Activated CD8-positive, alpha-beta memory T cell treated with anti-CD3 and anti-CD28 coated beads, Interleukin-2, amount 10 ng/mL, durations not matched to agents 7 days and 5 days (primary cell): ENCODE data around the gene PRKCI. TPM values are rescaled to one million over a fixed set of nuclear protein-coding genes. Genes with fewer than 3 reads are reported as not detected.
"Not testable (repeated sequence)": the region's sequence is repeated elsewhere in the genome, so short reads cannot be mapped to it uniquely, and the experiment has no call there.

Source experiments
- ATAC-seq: fragments of 150-1000 bp; cut with Tn5 transposase; one replicate; pipeline ENCODE4 v1.10.0; 2021; ENCODE audit warnings: moderate library complexity
- CTCF ChIA-PET: fragments of 350-600 bp; sonication (Branson Sonifier 250); formaldehyde crosslinking; loops from one replicate; lab custom pipeline; 2021; ENCODE audit warnings: antibody characterized with exemption; lab: Charles Lee
- DNase-seq: peaks from one replicate; pipeline ENCODE4 v3.0.0-alpha.2; 2020
- H3K27ac Mint-ChIP-seq: one replicate; pipeline ENCODE4 v1.8.0; 2021; ENCODE audit warnings: mild to moderate bottlenecking, mixed read lengths
- H3K27me3 Mint-ChIP-seq: one replicate; pipeline ENCODE4 v1.8.0; 2021; ENCODE audit warnings: mixed read lengths
- H3K36me3 Mint-ChIP-seq: one replicate; pipeline ENCODE4 v1.8.0; 2021; ENCODE audit warnings: mild to moderate bottlenecking, mixed read lengths
- H3K4me1 Mint-ChIP-seq: one replicate; pipeline ENCODE4 v1.8.0; 2021; ENCODE audit warnings: mixed read lengths
- H3K4me3 Mint-ChIP-seq: one replicate; pipeline ENCODE4 v1.8.0; 2021; ENCODE audit warnings: mild to moderate bottlenecking, moderate library complexity, mixed read lengths
- H3K9me3 Mint-ChIP-seq: one replicate; pipeline ENCODE4 v1.8.0; 2022; ENCODE audit warnings: low read depth, mixed read lengths
- total RNA-seq, 2 experiments: library from RNA; stranded (reverse); gene quantifications; one replicate each; pipeline ENCODE4 v1.2.3, GENCODE V29; 2021

PRKCI gene
- total RNA-seq, 2 experiments from 2014 or later, result 13.3 to 16.4 TPM

DNA sequence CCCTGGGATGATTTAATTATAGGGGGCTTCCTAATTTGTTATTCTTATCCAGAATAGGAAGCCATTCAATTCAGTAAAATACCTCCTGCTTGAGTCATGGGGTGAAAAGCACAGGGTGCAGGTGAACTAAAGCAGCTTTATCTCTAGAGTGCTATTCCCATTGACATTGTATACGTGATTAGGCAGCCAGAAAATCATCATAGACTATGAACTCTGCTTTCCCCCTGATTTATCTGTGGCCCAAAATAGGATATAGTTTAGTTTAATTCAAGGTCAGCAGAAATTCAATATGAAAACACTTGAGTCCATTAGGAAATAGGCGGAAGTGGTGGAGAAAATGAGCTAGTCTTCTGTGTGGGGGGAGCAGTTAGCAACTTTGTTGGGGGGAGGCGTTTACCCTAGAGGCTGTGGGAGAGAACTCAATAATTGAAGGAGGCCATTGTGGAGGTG, 18.2 kb upstream of the PRKCI start:
- Mint-ChIP-seq H3K27me3 (peaks cover 24% of the 10 kb centered on the region), H3K27ac (no peak overlapping the region), H3K4me3 (no peak overlapping the region), H3K36me3 (no peaks in the 10 kb centered on the region), H3K9me3 (no peaks in the 10 kb centered on the region), H3K4me1 (peaks cover 3% of the 10 kb centered on the region)
- no peak for DNase-seq
- ATAC-seq, result no peak
- CTCF ChIA-PET, result interaction anchor here (0.6 kb wide), 1 partner anchor 156 kb away, joined by 3 read pairs; no protein-coding TSS in a partner anchor

DNA sequence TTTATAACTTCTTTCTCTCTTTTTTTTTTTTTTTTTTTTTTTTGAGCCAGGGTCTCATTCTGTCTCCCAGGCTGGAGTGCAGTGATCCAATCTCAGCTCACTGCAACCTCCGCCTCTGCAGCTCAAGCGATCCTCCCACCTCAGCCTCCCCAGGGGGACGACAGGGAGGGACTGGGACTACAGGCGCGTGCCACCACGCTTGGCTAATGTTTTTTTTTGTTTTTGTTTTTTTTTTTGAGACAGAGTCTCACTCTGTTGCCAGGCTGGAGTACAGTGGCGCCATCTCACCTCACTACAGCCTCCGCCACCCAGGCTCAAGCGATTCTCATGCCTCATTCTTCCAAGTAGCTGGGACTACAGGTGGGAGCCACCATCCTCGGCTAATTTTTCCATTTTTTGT, 17.7 kb upstream of the PRKCI start:
- H3K4me1 Mint-ChIP-seq, result peaks cover 3% of the 10 kb centered on the region
- DNase-seq (no peak), ATAC-seq (no peak)
- H3K27me3 Mint-ChIP-seq, result peaks cover 19% of the 10 kb centered on the region
- H3K27ac Mint-ChIP-seq, result no peak overlapping the region
- no peaks in the 10 kb centered on the region for H3K36me3 Mint-ChIP-seq
- no peak overlapping the region for H3K4me3 Mint-ChIP-seq
- CTCF ChIA-PET, result no interaction called here
- H3K9me3 Mint-ChIP-seq, result no peaks in the 10 kb centered on the region

DNA sequence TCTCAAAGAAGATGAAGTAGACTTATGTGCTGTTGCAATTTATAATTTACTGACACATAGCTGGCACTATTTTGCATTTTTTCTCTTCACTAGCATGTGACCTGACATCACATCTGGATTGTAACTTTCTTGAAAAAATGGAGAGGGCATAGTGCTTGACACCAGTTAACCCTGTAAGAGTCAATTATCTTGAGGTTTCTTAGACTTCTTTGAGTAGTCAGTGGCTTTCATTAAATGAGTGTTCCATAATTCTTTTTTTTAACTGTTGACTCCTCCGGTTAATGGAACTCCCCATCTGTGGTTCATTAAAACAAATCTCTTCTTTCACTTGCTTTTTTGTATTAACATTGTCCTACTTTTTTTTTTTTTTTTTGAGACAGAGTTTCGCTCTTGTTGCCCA, 16.9 kb upstream of the PRKCI start:
- Mint-ChIP-seq H3K4me1 (no peaks in the 10 kb centered on the region), H3K27ac (no peak overlapping the region), H3K27me3 (peaks cover 17% of the 10 kb centered on the region), H3K36me3 (no peaks in the 10 kb centered on the region), H3K4me3 (no peak overlapping the region), H3K9me3 (peaks cover 2% of the 10 kb centered on the region)
- CTCF ChIA-PET, result no interaction called here
- ATAC-seq, result no peak
- DNase-seq, result no peak

DNA sequence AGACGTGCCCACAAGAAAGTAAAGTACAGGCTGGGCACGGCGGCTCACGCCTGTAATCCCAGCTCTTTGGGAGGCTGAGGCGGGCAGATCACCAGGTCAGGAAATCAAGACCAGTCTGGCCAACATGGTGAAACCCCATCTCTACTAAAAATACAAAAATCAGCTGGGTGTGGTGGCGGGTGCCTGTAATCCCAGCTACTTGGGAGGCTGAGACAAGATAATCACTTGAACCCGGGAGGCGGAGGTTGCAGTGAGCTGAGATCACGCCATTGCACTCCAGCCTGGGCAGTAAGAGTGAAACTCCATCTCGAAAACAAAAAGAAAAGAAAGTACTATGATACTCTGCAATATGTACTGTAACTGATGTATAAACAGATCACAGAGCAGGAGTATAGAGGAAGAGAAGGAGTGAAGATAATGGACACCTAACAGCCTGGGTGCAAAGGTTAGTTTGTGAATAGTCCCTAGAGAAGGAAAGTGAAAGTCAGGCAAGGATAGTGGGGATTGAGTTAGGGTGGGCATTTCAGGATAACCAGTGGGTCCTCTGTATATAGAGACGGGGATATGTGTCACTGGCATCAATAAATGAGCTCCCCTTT, 16.0 kb upstream of the PRKCI start:
- H3K4me3 Mint-ChIP-seq, ATAC-seq, H3K27ac Mint-ChIP-seq, CTCF ChIA-PET, H3K36me3 Mint-ChIP-seq, H3K4me1 Mint-ChIP-seq, H3K9me3 Mint-ChIP-seq, DNase-seq: not testable (repeated sequence)
- peaks cover 10% of the 10 kb centered on the region for H3K27me3 Mint-ChIP-seq

DNA sequence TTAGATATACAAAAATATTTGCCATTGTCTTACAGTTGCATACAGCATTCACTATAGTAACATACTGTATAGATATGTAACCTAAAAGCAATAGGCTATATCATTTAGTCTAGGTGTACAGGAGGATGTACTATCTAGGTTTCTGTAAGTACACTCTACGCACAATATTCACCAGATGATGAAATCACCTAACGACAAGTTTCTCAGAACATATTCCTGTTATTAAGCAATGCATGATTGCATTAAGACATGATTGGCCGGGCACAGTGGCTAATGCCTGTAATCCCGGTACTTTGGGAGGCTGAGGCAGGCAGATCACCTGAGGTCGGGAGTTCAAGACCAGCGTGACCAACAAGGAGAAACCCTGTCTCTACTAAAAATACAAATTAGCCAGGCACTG, 14.5 kb upstream of the PRKCI start:
- H3K4me1 Mint-ChIP-seq, result no peaks in the 10 kb centered on the region
- peaks cover 10% of the 10 kb centered on the region for H3K27me3 Mint-ChIP-seq
- CTCF ChIA-PET, result no interaction called here
- H3K36me3 Mint-ChIP-seq, result peaks cover 1% of the 10 kb centered on the region
- no peak overlapping the region for H3K27ac Mint-ChIP-seq
- peaks cover 5% of the 10 kb centered on the region for H3K9me3 Mint-ChIP-seq
- DNase-seq (no peak), ATAC-seq (no peak)
- H3K4me3 Mint-ChIP-seq, result no peak overlapping the region

DNA sequence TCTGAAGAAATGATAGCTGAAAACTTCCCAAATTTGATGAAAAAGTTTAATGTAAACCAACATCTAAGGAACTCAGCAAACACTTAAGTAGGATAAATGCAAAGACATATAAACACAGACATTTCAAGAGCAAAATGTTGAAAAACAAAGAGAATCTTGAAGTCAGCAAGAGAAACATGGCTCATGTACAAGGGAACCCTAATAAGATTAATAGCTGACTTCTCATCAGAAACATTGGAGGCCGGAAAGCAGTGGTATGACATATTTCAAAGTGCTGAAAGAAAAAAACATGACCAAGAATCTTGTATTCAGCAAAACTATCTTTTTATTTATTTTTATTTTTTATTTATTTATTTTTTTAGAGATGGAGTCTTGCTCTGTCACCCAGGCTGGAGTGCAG, 10.6 kb upstream of the PRKCI start:
- Mint-ChIP-seq H3K4me1 (no peaks in the 10 kb centered on the region), H3K27me3 (peaks cover 8% of the 10 kb centered on the region), H3K4me3 (no peak overlapping the region), H3K27ac (no peak overlapping the region), H3K36me3 (peaks cover 1% of the 10 kb centered on the region), H3K9me3 (peaks cover 5% of the 10 kb centered on the region)
- DNase-seq (no peak), ATAC-seq (no peak)
- CTCF ChIA-PET, result no interaction called here

DNA sequence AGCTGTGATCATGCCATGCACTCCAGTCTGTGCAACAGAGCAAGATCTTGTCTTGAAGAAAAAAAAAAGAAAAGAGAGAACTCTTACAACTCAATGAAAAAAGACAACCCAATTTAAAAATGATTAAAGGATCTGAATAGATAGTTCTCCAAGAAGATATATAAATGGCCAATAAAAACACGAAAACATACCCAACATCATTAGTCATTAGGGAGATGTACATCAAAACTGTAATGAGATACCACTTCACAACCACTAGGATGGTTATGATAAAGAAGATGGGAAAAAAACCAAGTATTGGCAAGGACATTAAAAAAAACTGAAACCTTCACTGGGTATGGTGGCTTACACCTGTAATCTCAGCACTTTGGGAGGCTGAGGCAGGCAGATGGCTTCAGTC, 2.4 kb upstream of the PRKCI start:
- ATAC-seq, result no peak
- CTCF ChIA-PET, result no interaction called here

DNA sequence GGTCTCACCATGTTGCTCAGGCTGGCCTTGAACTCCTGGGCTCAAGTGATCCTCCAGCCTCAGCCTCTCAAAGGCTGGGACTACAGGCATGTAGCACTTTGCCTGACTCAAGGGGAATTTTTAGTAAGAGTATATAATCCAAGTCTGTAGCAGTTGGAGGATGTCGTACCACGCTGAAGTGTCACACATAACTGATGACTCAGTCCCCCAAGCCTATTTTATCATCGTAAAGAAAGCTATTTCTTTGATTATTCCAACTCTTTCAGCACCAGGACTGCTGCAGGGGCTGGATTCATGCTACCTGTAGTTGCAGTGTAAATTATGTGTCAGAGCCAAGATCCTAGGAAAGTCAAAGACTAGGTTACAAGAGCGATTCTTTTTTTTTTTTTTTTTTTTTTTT, 1.4 kb upstream of the PRKCI start:
- DNase-seq (no peak), ATAC-seq (no peak)
- no peaks in the 10 kb centered on the region for H3K36me3 Mint-ChIP-seq
- H3K27ac Mint-ChIP-seq, result no peak overlapping the region
- CTCF ChIA-PET, result no interaction called here
- peak overlapping the region; percentile 4 for H3K4me3 Mint-ChIP-seq
- H3K9me3 Mint-ChIP-seq, result peaks cover 3% of the 10 kb centered on the region
- no peaks in the 10 kb centered on the region for H3K27me3 Mint-ChIP-seq
- H3K4me1 Mint-ChIP-seq, result peaks cover 24% of the 10 kb centered on the region

More for the DNA sequence above, 2.4 kb upstream of the PRKCI start:
- peaks cover 3% of the 10 kb centered on the region for H3K9me3 Mint-ChIP-seq
- H3K27me3 Mint-ChIP-seq, result peaks cover 2% of the 10 kb centered on the region
- no peaks in the 10 kb centered on the region for H3K36me3 Mint-ChIP-seq
- no peak for DNase-seq
- peaks cover 20% of the 10 kb centered on the region for H3K4me1 Mint-ChIP-seq
- H3K27ac Mint-ChIP-seq, result no peak overlapping the region
- H3K4me3 Mint-ChIP-seq, result no peak overlapping the region

DNA sequence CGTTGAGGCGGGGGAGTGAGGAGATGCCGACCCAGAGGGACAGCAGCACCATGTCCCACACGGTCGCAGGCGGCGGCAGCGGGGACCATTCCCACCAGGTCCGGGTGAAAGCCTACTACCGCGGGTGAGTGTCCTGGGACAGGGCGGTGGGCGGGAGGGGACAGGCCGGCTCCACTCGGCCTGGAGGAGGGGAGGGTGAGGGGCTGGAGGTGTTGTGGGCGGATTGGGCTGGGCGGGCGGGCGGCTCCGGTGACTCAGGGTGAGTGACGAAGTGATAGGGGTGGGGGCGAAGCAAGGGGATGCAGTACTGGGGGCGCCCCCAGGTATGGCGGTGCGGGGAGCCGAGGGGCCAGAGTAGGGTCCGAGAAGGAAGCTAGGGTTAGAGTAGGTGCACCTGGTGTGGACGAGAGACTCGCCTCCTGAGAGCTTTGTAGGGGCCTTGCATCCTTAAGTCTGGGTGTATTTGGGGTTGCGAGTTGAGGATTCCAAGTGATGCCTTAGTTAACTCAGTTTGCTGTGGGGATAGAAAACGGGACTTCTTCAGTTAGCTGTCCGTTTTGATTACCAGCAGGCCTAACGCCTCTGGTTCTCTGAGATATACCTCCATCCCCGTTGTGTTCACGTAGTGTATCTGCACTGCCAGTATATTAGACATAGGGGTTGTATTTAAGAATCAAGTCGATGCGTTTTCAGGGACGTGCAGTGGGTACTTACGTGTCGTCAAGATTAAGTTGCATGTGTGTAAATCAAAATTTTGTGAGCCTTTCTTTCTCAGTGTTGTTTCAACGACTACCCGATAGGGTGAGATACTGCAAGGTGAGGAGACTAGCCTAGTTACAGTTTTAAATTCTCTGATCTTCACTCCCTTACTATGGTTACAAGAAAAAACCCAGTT, 670 bp downstream of the PRKCI start:
- Mint-ChIP-seq H3K9me3 (no peaks in the 10 kb centered on the region), H3K4me3 (peak overlapping the region; percentile 80), H3K27ac (peak overlapping the region; percentile 61), H3K4me1 (peaks cover 24% of the 10 kb centered on the region), H3K27me3 (no peaks in the 10 kb centered on the region), H3K36me3 (no peaks in the 10 kb centered on the region)
- CTCF ChIA-PET, result interaction anchor here (1.0 to 1.8 kb wide), 4 partner anchors 20 to 134 kb away, joined by 3 to 10 read pairs (median 6); partner anchors contain the start of gene SKIL
- peak; percentile 11 for ATAC-seq
- DNase-seq, result peak; percentile 53

DNA sequence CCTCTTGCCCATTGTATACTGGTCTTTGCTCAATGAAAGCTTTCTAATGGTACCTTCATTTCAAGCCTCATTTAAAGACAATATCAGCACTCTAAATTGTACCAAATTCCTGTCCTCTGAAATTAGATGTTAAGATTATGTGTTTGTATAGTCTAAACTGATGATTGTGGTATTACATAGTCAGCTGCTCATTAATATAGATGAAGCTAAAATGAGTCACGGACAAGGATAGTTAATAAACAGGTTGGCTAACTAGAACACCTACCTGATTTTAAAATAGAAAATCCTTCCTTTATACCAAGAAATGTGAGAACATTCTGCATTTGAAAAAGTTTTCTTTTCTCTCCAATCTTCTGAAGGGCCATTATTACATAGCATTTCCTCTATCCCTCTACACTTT, 2.9 kb downstream of the PRKCI start:
- Mint-ChIP-seq H3K4me1 (peaks cover 24% of the 10 kb centered on the region), H3K9me3 (no peaks in the 10 kb centered on the region), H3K27ac (no peak overlapping the region), H3K27me3 (no peaks in the 10 kb centered on the region), H3K4me3 (no peak overlapping the region), H3K36me3 (no peaks in the 10 kb centered on the region)
- DNase-seq (no peak), ATAC-seq (no peak)
- CTCF ChIA-PET, result no interaction called here

DNA sequence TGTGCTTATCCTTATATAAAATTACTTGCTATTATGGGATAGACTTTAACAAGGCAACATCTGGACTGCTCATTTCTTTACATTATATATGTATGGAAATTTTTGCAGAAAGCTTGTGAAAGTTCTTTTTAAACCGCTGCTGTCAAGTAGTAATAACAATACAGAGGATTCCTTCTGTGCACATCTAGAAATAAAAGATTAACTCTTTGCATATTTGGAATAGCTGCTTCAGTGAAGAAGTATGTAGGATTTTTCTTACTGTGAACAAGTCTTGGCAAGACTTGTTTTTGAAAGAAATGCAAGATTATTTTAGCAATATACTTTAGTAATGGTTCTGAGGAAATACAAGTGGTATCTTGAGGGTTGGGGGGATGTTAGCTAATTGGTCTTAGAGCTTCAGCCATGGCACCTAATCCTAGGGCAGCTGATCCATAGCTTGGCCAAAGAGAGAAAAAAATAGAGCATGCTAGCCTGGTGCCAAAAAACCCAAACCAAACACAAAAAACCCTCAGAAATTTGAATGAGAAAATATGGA, 4.3 kb downstream of the PRKCI start:
- CTCF ChIA-PET, result interaction anchor here (1.5 kb wide), 1 partner anchor 16 kb away, joined by 3 read pairs; no protein-coding TSS in a partner anchor
- H3K4me3 Mint-ChIP-seq, result no peak overlapping the region
- no peak for ATAC-seq
- no peaks in the 10 kb centered on the region for H3K36me3 Mint-ChIP-seq
- no peak for DNase-seq
- H3K9me3 Mint-ChIP-seq, result no peaks in the 10 kb centered on the region
- H3K27ac Mint-ChIP-seq, result no peak overlapping the region
- H3K27me3 Mint-ChIP-seq, result no peaks in the 10 kb centered on the region
- H3K4me1 Mint-ChIP-seq, result peaks cover 20% of the 10 kb centered on the region

DNA sequence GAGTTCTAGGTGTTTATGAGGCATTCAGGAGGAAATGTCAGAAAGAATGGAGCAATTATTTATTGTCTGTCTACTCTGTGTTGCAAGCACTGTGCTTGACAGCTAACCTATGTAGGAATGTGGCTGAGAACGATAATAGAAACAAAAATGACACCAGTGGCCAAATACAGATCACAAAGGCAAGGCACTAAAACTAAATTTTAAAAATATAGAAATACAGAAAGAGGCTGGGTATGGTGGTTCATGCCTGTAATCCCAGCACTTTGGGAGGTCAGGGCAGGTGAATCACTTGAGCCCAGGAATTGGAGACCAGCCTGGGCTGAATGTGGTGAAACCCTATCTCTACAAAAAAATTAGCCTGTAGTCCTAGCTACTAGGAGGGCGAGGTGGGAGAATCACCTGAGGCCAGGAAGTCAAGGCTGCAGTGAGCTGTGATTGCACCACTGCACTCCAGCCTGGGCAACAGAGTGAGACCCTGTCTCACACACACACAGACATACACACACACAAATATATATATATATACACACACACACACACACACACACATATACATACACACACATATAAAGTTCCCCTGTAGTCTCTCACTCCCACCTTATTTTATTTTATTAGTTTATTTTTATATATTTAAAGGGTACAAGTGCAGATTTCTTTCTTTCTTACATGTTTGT, 6.0 kb downstream of the PRKCI start:
- ATAC-seq (no peak), DNase-seq (no peak)
- Mint-ChIP-seq H3K4me1 (peaks cover 16% of the 10 kb centered on the region), H3K4me3 (no peak overlapping the region), H3K27me3 (no peaks in the 10 kb centered on the region), H3K27ac (no peak overlapping the region), H3K36me3 (peaks cover 2% of the 10 kb centered on the region), H3K9me3 (no peaks in the 10 kb centered on the region)
- CTCF ChIA-PET, result no interaction called here

DNA sequence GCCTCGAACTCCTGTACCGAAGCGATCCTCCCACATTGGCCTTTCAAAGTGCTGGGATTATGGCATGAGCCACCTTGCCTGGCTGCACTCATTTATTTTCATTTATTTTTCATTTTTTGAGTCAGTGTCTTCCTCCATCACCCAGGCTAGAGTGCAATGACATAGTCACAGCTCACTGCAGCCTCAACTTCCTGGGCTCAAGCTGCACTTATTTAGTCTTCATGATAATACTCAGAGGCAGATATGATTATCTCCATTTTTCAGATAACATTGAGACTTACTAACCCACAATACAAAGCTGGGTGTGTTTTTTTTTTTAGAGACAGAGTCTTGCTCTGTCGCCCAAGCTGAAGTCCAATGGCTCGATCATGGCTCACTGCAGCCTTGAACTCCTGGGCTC, 10.0 kb downstream of the PRKCI start:
- DNase-seq, result no peak
- no peak overlapping the region for H3K4me3 Mint-ChIP-seq
- H3K27ac Mint-ChIP-seq, result no peak overlapping the region
- no peaks in the 10 kb centered on the region for H3K27me3 Mint-ChIP-seq
- ATAC-seq, result no peak
- H3K4me1 Mint-ChIP-seq, result peaks cover 2% of the 10 kb centered on the region
- no peaks in the 10 kb centered on the region for H3K9me3 Mint-ChIP-seq
- peaks cover 8% of the 10 kb centered on the region for H3K36me3 Mint-ChIP-seq
- CTCF ChIA-PET, result no interaction called here
